GM21528 (cell line): ENCODE data around the gene DNPH1.

ENCODE experiments used
- ATAC-seq: cut with Tn5 transposase; IDR thresholded peaks from one replicate; pipeline ENCODE4 v1.9.1; 2021; ENCODE audit warnings: mild to moderate bottlenecking, moderate library complexity; ENCODE audit not compliant: unreplicated experiment, low FRiP score

Gene DNPH1

DNA sequence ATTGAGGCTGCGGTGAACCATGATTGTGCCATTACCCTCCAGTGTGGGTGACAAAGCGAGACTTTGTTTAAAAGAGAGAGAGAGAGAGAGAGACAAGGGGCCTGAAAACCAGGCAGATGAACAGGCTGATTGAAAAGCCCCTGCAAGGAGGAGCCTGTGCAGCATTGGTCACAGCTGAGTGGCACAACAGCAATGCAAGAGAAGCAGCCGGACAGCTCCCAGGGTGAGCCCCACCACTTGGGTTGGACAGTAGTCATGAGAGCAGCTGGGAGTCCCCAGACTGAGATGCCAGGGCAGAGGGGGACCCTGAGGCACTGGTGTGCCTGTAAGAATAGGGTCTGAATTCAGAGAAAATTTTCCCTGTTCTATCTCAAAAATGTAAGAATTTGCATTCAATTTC lies 10.2 kb downstream of the DNPH1 start:
- ATAC-seq: no peak

DNA sequence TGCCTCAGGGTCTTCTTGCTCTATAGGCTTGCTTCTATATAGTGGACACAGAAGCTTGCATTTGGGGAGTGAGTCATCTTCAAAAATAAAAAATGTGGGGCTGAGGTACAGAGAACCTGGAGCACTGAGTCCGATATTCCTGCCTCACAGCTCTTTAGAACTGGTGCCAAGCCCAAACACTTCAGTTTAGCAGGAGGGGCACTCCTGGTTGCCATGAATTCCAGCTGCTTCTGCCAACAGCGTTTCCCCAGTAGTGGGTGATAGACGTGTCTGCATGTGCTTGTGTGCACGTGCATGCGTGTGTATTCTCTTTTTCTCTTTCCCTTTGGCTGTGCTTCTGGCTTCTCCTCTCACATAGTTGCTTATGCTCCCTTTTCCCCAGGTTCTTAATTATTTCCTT lies 11.9 kb downstream of the DNPH1 start:
- ATAC-seq: no peak

DNA sequence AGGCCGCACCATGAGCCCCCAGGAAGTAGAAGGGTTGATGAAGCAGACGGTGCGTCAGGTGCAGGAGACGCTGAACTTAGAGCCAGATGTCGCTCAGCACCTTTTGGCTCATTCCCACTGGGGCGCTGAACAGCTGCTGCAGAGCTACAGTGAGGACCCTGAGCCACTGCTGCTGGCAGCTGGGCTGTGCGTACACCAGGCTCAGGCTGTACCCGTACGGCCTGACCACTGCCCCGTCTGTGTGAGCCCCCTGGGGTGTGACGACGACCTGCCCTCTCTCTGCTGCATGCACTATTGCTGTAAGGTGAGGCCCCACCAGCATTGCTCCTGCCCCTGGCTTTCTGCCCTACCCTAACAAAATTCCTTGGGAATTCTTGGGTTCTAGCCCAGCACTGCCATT lies 13.1 kb downstream of the DNPH1 start:
- ATAC-seq: no peak

DNA sequence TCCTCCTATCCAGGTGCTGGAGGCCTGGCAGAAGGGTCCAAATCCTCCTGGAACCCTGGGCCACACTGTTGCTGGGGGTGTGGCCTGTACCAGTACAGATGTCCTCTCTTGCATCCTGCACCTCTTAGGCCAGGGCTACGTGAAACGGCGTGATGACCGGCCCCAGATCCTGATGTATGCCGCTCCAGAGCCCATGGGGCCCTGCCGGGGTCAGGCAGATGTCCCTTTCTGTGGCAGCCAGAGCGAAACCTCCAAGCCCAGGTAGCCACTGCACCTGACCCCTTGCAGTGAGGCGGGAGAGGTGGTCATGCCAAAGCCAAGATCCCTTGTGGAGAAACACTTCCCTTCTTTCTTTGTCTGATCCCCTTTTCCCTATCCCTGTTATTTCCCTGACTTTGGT lies 14.2 kb downstream of the DNPH1 start:
- ATAC-seq: no peak

DNA sequence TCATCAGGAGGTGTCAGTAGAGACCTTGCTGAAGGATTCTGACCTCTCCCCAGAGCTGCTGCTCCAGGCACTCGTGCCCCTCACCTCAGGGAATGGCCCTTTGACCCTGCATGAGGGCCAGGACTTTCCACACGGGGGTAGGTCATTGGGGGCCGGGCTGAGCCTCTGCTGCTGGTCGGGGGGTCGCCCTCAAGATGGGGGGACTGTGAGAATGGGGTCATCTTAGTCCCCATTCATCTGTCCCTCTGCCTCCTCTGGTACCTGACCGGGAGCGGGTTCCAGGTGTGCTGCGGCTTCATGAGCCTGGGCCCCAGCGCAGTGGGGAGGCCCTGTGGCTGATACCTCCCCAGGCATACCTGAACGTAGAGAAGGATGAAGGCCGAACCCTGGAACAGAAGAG lies 15.8 kb downstream of the DNPH1 start:
- ATAC-seq: no peak

DNA sequence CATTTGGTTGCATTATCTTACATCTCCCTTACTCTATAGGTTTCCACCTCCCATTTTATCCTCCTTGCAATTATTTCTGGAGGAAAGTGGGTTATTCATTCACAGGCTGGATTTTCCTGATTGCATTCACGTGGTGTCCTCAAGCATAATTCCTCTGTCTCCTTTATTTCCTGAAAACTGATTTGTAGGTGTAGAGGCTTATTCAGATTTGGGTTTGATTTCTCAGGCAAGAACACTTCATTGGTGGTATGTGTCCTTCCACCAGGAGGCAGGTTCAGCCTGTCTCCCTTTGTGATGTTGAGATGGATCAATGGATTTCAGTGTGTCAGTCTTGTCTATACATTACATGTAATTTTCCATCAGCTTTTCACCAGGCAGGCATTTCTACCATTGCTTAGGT lies 17.3 kb downstream of the DNPH1 start:
- no peak for ATAC-seq

DNA sequence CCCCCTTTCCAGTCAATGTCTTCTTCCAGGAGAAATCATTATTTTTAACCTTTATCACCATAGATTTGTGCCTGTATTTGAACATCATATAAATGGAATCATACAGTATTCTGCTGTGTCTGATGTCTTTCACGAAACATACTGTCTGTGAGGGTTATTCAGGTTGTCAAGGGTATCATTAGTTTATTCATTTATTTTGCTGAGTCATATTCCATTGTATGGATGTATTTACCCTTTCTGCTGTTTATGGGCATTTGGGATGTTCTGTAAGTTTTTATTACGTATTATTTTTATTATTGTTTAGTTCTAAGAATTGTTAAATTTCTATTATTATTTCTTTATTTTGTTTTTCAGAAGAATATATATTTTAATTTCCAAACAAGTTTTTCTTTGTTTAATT lies 22.0 kb downstream of the DNPH1 start:
- ATAC-seq: no peak

DNA sequence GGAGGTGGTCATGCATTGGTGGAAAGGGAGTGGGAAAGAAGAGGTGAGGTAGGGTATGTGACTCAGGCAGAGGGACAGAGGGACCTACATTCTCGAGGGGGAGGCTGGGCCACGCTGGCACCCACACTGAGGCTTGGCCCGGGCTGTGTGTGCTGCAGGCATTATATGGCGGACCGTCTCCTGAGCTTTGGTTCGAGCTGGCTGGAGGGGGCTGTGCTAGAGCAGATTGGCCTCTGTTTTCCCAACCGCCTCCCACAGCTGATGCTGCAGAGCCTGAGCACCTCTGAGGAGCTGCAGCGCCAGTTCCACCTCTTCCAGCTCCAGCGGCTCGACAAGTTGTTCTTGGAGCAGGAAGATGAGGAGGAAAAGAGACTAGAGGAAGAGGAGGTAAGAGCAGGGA lies 23.4 kb downstream of the DNPH1 start:
- ATAC-seq: no peak

DNA sequence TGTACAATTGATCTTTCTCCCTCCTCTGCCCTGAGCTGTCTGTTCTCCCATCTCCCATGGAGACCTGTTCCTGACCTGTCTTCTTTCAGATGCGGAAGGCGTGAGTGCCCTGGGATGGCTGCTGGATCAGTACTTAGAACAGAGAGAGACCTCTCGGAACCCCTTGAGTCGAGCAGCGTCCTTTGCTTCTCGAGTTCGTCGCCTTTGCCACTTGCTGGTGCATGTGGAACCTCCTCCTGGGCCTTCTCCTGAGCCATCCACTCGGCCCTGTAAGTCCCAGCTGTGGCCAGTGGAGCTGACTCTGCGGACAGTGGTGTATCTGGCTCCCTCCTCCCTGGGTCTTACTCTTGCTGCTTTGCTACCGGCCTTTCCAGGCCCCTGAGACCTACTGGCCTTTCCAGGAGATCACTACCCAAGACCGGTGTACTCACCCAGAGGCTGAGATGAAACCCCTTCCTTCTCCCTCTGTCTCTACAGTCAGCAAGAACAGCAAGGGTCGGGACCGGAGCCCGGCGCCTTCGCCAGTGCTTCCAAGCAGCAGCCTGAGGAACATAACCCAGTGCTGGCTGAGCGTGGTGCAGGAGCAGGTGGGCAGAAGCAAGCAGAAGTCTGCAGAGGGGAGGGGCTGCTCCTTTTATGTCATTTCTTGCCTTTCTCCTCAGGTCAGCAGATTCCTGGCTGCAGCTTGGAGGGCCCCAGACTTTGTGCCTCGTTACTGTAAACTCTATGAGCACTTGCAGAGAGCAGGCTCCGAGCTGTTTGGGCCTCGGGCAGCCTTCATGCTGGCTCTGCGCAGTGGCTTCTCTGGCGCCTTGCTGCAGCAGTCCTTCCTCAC lies 24.8 kb downstream of the DNPH1 start:
- no peak for ATAC-seq

DNA sequence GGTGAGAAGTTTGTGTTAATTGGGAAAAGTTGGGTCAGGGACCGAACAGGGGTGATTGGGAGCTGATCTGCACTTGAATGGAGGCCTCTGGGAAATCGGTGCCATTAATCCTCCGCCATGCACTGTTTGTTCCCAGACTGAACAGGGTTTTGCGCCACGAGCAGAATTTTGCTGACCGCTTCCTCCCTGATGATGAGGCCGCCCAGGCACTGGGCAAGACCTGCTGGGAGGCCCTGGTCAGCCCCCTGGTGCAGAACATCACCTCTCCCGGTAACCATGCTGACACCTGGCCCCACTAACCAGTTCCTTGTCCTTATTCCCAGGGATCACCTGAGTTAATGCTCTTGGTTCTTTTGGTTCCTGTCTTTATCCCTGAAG lies 25.6 kb downstream of the DNPH1 start:
- no peak for ATAC-seq

DNA sequence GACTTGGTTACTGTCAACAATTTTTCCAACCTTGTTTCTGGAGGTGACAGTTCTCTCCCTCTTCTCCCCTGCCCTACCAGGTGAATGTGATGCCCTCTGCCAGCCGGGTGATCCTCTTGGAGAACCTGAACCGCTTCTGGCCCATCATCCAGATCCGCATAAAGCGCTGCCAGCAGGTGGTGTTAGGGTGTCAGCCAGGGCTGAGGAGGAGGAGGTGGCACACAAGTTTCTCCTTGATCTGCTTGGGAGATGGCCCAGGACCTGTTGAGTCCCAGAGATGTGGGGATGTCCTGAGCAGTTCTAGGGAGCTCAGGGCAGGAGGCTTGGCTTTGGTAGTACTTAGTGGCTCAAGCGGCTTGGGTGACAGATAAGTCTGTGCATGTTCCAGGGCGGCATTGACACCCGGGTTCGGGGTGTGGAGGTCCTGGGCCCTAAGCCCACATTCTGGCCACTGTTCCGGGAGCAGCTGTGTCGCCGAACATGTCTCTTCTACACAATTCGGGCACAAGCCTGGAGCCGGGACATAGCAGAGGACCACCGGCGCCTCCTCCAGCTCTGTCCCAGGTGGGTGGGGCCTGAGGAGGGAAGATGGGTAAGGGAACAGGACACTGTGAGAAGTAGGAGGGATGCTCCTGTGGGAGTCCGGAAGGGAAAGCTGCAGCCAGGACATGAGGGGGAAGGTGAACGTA lies 26.1 kb downstream of the DNPH1 start:
- ATAC-seq: no peak

DNA sequence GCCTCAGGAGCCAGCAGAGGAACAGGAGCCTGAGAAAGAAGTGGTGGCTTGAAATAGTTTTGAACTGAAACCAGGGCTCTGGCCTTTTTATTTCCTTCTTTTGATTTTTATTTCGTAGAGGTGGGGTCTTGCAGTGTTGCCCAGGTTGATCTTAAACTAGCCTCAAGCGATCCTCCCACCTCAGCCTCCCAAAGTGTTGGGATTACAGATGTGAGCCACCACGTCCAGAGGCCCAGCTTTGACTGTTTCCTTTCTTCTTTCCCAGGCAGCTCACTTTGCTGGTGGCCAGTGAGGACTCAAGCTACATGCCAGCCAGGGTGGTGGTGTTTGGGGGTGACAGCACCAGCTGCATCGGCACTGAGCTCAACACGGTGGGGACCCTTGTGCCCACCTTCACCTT lies 26.8 kb downstream of the DNPH1 start:
- no peak for ATAC-seq

DNA sequence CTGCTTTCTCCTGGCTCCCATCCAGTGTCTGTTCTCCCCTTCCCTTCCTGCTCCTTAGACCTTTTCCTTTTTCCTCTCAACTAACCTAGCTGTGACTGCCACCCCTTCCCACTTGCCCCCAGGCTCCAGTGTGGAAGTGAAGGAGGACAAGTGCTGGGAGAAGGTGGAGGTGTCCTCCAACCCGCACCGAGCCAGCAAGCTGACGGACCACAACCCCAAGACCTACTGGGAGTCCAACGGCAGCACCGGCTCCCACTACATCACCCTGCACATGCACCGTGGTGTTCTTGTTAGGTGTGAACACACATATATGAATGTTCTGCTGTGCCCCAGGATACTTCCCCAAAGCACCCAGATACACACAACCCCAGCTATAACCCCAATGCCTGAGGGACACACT lies 28.7 kb downstream of the DNPH1 start:
- no peak for ATAC-seq

DNA sequence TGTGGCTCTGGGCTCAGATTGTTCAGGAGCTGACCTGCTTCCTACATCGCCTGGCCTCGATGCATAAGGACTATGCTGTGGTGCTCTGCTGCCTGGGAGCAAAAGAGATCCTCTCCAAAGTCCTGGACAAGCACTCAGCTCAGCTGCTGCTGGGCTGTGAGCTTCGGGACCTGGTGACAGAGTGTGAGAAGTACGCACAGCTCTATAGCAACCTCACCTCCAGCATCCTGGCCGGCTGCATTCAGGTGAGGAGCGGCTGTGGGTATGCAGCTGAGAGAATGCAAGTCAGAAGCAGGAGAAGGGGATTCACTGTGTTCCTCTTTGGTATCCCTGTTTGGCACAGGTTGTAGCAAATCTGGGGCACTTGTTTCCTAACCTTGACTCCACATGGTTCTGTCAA lies 29.4 kb downstream of the DNPH1 start:
- no peak for ATAC-seq

DNA sequence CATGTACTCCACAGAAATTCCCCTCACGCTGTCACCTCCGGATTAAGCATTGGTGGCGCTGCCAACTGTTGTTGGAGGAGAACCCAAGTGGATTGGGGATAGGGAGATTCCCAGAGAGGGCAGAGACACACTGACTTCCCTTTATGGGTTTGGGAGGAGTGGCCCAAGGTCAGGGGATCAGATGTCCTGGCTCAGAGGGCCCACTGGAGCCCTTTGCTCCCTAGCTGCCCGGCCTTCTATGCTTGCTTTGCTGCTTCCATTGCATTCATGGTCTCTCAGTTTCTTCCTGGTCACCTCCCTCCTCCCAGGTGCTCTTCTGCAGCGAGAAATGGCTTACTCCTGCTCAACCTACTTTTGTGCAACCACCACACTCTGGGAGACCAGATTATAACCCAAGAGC lies 32.9 kb downstream of the DNPH1 start:
- no peak for ATAC-seq

DNA sequence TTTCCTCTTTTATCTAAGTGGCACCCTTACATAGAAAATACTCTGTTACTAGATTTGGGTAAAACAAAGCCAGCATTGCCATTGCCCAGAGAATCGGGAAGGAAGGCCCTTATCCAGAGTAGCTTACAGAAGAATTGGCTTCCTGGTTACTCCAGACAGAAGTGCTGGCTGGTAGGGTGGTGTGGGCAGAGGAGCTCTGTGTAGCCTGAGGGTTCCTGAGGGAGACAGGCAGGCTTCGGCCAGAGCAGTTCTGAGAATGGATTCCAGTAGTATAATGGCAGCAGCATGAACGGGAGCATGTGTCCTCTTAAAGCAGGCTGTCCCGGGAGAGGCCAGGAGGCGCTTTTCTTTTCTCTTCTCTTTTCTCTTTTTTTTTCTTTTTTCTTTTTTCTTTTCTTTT lies 35.4 kb downstream of the DNPH1 start:
- ATAC-seq: no peak

DNA sequence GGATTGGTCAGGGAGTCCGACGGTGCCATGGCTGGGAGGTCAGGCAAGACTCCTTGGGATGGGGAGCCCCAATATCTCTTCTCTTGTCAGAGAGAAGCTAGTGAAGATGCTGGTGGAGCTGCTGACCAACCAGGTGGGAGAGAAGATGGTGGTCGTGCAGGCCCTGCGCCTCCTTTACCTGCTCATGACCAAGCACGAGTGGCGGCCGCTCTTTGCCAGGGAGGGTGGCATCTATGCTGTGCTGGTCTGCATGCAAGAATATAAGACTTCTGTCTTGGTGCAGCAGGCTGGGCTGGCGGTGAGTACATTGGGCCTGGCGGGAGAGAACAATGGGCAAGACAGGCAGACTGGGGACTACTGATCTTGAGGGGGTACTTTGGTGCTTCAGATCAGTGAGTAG lies 36.4 kb downstream of the DNPH1 start:
- ATAC-seq: no peak

DNA sequence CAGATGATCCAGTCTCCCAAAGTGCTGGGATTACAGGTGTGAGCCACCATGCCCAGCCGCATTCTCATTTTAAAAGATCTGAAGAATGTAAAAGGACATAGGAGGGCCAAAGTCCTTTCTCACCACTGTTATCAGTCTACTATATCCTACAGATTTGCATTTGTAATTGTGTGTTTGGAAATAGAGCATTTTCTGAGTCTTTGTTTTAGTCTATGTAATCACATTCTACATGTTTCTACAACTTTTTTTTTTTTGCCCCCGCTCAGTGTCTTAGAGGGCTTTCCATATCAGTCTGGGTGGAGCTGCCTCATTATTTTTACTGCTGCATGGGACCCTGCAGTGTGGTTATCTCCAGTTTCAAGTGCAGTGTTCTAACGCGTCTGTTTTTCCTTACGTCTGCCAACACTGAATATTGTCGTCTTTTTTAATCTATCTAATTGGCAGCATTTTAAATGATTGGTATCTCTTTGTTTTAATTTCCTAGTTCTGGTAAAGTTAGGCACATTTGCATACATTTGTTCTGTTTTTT lies 39.4 kb downstream of the DNPH1 start:
- no peak for ATAC-seq

DNA sequence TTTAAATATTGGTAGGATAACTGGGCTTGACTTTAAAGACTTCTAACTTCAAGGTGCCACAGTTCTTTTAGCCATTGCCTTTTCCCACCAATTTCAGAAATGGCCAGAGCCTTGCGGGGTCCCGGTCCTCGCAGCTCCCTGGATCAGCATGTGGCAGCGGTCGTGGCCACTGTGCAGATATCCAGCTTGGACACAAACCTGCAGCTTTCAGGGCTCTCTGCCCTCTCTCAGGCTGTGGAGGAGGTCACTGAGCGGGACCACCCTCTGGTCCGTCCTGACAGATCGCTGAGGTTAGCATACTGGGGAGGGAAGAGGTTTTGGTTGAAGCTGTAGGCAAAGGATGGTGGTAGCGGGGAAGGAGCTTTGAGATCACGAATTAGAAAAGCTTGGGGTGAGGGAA lies 40.9 kb downstream of the DNPH1 start:
- ATAC-seq: no peak

DNA sequence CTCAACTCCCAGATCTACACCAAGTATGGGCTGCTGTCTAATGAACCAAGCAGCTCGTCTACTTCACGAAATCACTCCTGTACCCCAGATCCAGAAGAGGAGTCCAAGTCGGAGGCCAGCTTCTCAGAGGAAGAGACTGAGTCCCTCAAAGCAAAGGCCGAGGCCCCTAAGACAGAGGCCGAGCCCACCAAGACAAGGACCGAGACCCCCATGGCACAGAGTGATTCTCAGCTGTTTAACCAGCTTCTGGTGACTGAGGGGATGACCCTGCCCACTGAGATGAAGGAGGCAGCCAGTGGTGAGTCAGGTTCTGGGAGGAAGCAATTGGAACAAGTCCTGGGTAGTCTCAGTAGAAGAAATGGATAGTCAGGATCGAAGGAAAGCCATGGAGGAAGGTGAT lies 41.5 kb downstream of the DNPH1 start:
- no peak for ATAC-seq

DNA sequence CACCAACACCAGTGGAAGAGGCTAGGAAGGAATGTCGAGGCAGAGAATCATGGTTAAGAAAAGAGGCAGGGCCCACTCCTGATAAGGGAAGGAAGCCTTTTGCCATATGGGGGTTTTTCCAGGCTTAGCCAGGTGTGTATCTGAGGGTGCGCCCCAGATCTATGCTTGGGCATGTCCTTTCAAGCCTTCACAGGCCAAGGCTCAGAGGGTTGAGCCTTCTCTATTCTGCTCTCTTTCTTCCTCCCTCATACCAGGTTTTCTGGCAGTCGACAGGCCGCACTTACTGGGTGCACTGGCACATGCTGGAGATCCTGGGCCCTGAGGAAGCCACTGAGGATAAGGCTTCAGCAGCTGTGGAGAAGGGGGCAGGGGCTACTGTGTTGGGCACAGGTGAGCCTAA lies 42.6 kb downstream of the DNPH1 start:
- ATAC-seq: no peak

DNA sequence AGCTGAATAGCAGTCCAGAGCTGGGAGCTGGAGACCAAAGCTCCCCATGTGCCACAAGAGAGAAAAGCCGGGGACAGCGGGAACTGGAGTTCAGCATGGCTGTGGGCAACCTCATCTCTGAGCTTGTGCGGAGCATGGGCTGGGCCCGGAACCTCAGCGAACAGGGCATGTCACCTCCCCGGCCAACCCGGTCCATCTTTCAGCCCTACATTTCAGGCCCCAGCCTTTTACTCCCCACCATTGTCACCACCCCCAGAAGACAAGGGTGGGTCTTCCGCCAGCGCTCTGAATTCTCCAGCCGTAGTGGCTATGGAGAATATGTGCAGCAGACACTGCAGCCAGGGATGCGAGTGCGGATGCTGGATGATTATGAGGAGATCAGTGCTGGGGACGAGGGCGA lies 43.3 kb downstream of the DNPH1 start:
- ATAC-seq: no peak
